GM23338 (cell line): ENCODE measurements around the gene EGFL8. TPM values are rescaled to one million over a fixed set of nuclear protein-coding genes. Genes with fewer than 3 reads are reported as not detected.

Source experiments
- ATAC-seq: fragments of 200-7000 bp; cut with Tn5 transposase; 3 replicates; pipeline ENCODE4 v1.9.1; 2020
- DNase-seq: peaks from one replicate; pipeline ENCODE4 v3.0.0-alpha.2; 2015; ENCODE audit warnings: low spot score
- H2AFZ ChIP-seq: fragments of 200-600 bp; sonication (generic); 2 replicates; pipeline ENCODE4 v1.8.0; 2016; ENCODE audit warnings: antibody characterized with exemption, mild to moderate bottlenecking, moderate library complexity
- H3F3A ChIP-seq: fragments of 200-600 bp; sonication (generic); replicated peaks from 2 replicates; pipeline ENCODE4 v1.8.0; 2017; ENCODE audit warnings: antibody characterized with exemption, mixed run types, low read depth
- H3K27ac ChIP-seq: fragments of 200-600 bp; sonication (generic); 2 replicates; pipeline ENCODE4 v1.6.1; 2016; ENCODE audit warnings: low read depth
- H3K27me3 ChIP-seq: fragments of 200-600 bp; sonication (generic); 2 replicates; pipeline ENCODE4 v1.8.0; 2016; ENCODE audit warnings: mild to moderate bottlenecking, mixed run types, moderate library complexity; ENCODE audit not compliant: insufficient read depth
- H3K36me3 ChIP-seq: fragments of 200-600 bp; sonication (generic); 2 replicates; pipeline ENCODE4 v1.8.0; 2016; ENCODE audit warnings: mild to moderate bottlenecking; ENCODE audit not compliant: insufficient read depth
- H3K4me1 ChIP-seq: fragments of 200-600 bp; sonication (generic); 2 replicates; pipeline ENCODE4 v1.8.0; 2016; ENCODE audit warnings: mild to moderate bottlenecking, moderate library complexity; ENCODE audit not compliant: insufficient read depth
- H3K4me2 ChIP-seq: fragments of 200-600 bp; sonication (generic); 2 replicates; pipeline ENCODE4 v1.7.1; 2017; ENCODE audit warnings: mixed run types
- H3K4me3 ChIP-seq: fragments of 200-600 bp; sonication (generic); 2 replicates; pipeline ENCODE4 v1.6.1; 2016; ENCODE audit warnings: mixed run types
- H3K79me2 ChIP-seq: fragments of 200-600 bp; sonication (generic); replicated peaks from 2 replicates; pipeline ENCODE4 v1.8.0; 2017; ENCODE audit warnings: mild to moderate bottlenecking; ENCODE audit not compliant: insufficient read depth
- H3K9me2 ChIP-seq: fragments of 200-600 bp; sonication (generic); 2 replicates; pipeline ENCODE4 v1.8.0; 2017; ENCODE audit not compliant: insufficient read depth
- H4K20me1 ChIP-seq: fragments of 200-600 bp; sonication (generic); replicated peaks from 2 replicates; pipeline ENCODE4 v1.8.0; 2017; ENCODE audit warnings: mild to moderate bottlenecking; ENCODE audit not compliant: insufficient read depth
- H3K27ac Mint-ChIP-seq: 2 replicates; pipeline ENCODE4 v1.8.0; 2020; ENCODE audit warnings: inconsistent platforms, mild to moderate bottlenecking, moderate library complexity, mixed read lengths
- H3K27me3 Mint-ChIP-seq: 3 replicates; pipeline ENCODE4 v1.8.0; 2022; ENCODE audit warnings: low read depth, mild to moderate bottlenecking, moderate library complexity, mixed read lengths, inconsistent platforms; ENCODE audit not compliant: insufficient read depth, poor library complexity
- H3K36me3 Mint-ChIP-seq: 3 replicates; pipeline ENCODE4 v1.8.0; 2021; ENCODE audit warnings: low read depth, mild to moderate bottlenecking, inconsistent platforms, moderate library complexity, mixed read lengths
- H3K4me1 Mint-ChIP-seq: 3 replicates; pipeline ENCODE4 v1.8.0; 2020; ENCODE audit warnings: mild to moderate bottlenecking, inconsistent platforms, mixed read lengths
- H3K4me3 Mint-ChIP-seq: 3 replicates; pipeline ENCODE4 v1.8.0; 2021; ENCODE audit warnings: moderate library complexity, mild to moderate bottlenecking, inconsistent platforms, mixed read lengths
- H3K9me3 Mint-ChIP-seq: 3 replicates; pipeline ENCODE4 v1.8.0; 2020; ENCODE audit warnings: moderate library complexity, mild to moderate bottlenecking, inconsistent platforms, mixed read lengths
- JUNB ChIP-seq: IDR thresholded peaks from one replicate; pipeline ENCODE4 v1.6.1; 2016; ENCODE audit warnings: antibody characterized with exemption; ENCODE audit not compliant: unreplicated experiment
- REST ChIP-seq: IDR thresholded peaks from one replicate; pipeline ENCODE4 v1.6.1; 2018; ENCODE audit warnings: antibody characterized with exemption; ENCODE audit not compliant: unreplicated experiment
- ZNF462 ChIP-seq: fragments of 250-450 bp; sonication (Bioruptor Pico); IDR thresholded peaks from 2 replicates; pipeline ENCODE4 v1.5.0; 2020; ENCODE audit warnings: mild to moderate bottlenecking, moderate library complexity
- polyA plus RNA-seq: library from polyadenylated mRNA; unstranded; fragments of >200 nt; fragmentation: Nextera tagmentation; extraction: Ambion mirVana; gene quantifications from 2 replicates; pipeline ENCODE4 v1.2.1, GENCODE V29; 2016
- total RNA-seq: library from RNA; depleted of rRNA; stranded (reverse); fragments of >200 nt; shearing (Covaris generic); gene quantifications from 2 replicates; pipeline ENCODE4 v1.2.3, GENCODE V29; 2014

The EGFL8 gene
- total and polyA plus RNA-seq, 2 experiments from 2014 or later = 6.1 to 7.4 TPM

- no peak for TF ChIP-seq ZNF462 (CRISPR knock-in tag)
These were observed 40.7 kb upstream of the EGFL8 start (continued) for GRCh38 chr6:32123681-32124080.

GRCh38 chr6:32126880-32127279 lies 37.5 kb upstream of the EGFL8 start:
- H3K9me2 ChIP-seq = no peaks in the 10 kb centered on the region
- peaks cover 10% of the 10 kb centered on the region; the same call in 1 of the 2 replicates for H3F3A ChIP-seq
- peaks cover 35% of the 10 kb centered on the region for H3K36me3 Mint-ChIP-seq
- peak overlapping the region; percentile 86 for H3K4me3 ChIP-seq
- peaks cover 16% of the 10 kb centered on the region for H3K27me3 Mint-ChIP-seq
- no peak overlapping the region for H3K27ac ChIP-seq
- H3K9me3 Mint-ChIP-seq = no peaks in the 10 kb centered on the region
- peaks cover 20% of the 10 kb centered on the region for H3K79me2 ChIP-seq
- peak overlapping the region; percentile 86 for H3K4me2 ChIP-seq
- TF ChIP-seq ZNF462 (CRISPR knock-in tag) (no peak), JUNB (no peak), REST (no peak)
- peaks cover 21% of the 10 kb centered on the region for H3K4me1 ChIP-seq
- no peak for DNase-seq
- peaks cover 23% of the 10 kb centered on the region for H3K4me1 Mint-ChIP-seq
- no peak overlapping the region for H2AFZ ChIP-seq
- 0 out of 2 replicates have a peak, but pooled peaks cover 7% of the 10 kb centered on the region for H3K36me3 ChIP-seq
- H3K27me3 ChIP-seq = no peaks in the 10 kb centered on the region
- peak overlapping the region; percentile 99; the same call in 1 of the 2 replicates for H3K27ac Mint-ChIP-seq
- H4K20me1 ChIP-seq = 0 out of 2 replicates have a peak, but pooled peaks cover 5% of the 10 kb centered on the region
- ATAC-seq = no peak
- peak overlapping the region; percentile 100 for H3K4me3 Mint-ChIP-seq
